Ishikawa (cell line): ENCODE results near the gene FBXW8.

Experiments used
- CEBPB ChIP-seq: IDR thresholded peaks from 2 replicates; pipeline ENCODE4 v1.6.1; 2012
- CREB1 ChIP-seq: IDR thresholded peaks from 2 replicates; pipeline ENCODE4 v1.6.1; 2012; ENCODE audit warnings: low read depth
- MAX ChIP-seq: IDR thresholded peaks from 2 replicates; pipeline ENCODE4 v1.6.1; 2012
- RAD21 ChIP-seq: IDR thresholded peaks from 2 replicates; pipeline ENCODE4 v1.6.1; 2012; ENCODE audit warnings: low read depth
- REST ChIP-seq: IDR thresholded peaks from 2 replicates; pipeline ENCODE4 v1.6.1; 2012; ENCODE audit warnings: low read depth, mild to moderate bottlenecking
- TEAD4 ChIP-seq: IDR thresholded peaks from 2 replicates; pipeline ENCODE4 v1.6.1; 2012
- YY1 ChIP-seq: IDR thresholded peaks from 2 replicates; pipeline ENCODE4 v1.6.1; 2012; ENCODE audit warnings: low read depth
- ZBTB7A ChIP-seq: IDR thresholded peaks from 2 replicates; pipeline ENCODE4 v1.6.1; 2012; ENCODE audit warnings: low read depth

- no peak for TF ChIP-seq YY1
- no peak for TF ChIP-seq REST
- TF ChIP-seq MAX = no peak
- TF ChIP-seq RAD21 = no peak
- no peak for TF ChIP-seq ZBTB7A
- TF ChIP-seq TEAD4 = no peak
- TF ChIP-seq CEBPB = no peak
- TF ChIP-seq CREB1 = no peak
These were observed 91.5 kb downstream of the FBXW8 start for GRCh38 chr12:117002051-117002817.
